Ascending aorta (tissue), 2 donors: ENCODE results near the gene UNC13C. TPM values are rescaled to one million over a fixed set of nuclear protein-coding genes. Genes with fewer than 3 reads are reported as not detected.

Experiments used
- DNase-seq, 2 donors: peaks; one replicate each; pipeline ENCODE4 v3.0.0-alpha.2; 2019; ENCODE audit warnings: low spot score in 2 of 2
- H3K27ac ChIP-seq, 2 donors: fragments of 200-600 bp; sonication (generic); one replicate each; pipeline ENCODE4 v1.5.1; 2016 to 2017; ENCODE audit warnings: mild to moderate bottlenecking in 1 of 2
- H3K27me3 ChIP-seq: fragments of 200-600 bp; sonication (generic); one replicate; pipeline ENCODE4 v1.5.1; 2017
- H3K36me3 ChIP-seq, 2 donors: fragments of 200-600 bp; sonication (generic); one replicate each; pipeline ENCODE4 v1.5.1; 2016
- H3K4me1 ChIP-seq, 2 donors: fragments of 200-600 bp; sonication (generic); one replicate each; pipeline ENCODE4 v1.5.1; 2016 to 2017; ENCODE audit warnings: mild to moderate bottlenecking in 1 of 2
- H3K4me3 ChIP-seq, 2 donors: fragments of 200-600 bp; sonication (generic); one replicate each; pipeline ENCODE4 v1.5.1; 2016 to 2017; ENCODE audit warnings: mild to moderate bottlenecking in 1 of 2
- H3K9me3 ChIP-seq, 2 donors: fragments of 200-600 bp; sonication (generic); one replicate each; pipeline ENCODE4 v1.5.1; 2016
- CTCF ChIP-seq, 3 experiments: fragments of 200-600 bp in 2 of 3; fragments of 450-650 bp in 1 of 3; sonication (generic) in 2 of 3; IDR thresholded peaks; one replicate each; pipeline ENCODE4 v1.5.1; 2016 to 2019; ENCODE audit warnings: antibody characterized with exemption in 3 of 3, mild to moderate bottlenecking in 1 of 3, moderate library complexity in 1 of 3
- intact Hi-C: fragments of 100-400 bp; cut with DNase I; formaldehyde crosslinking; loops from one replicate; pipeline ENCODE4 v1.15.1; 2023
- total RNA-seq: library from RNA; depleted of rRNA; stranded (reverse); fragments of >200 nt; gene quantifications from one replicate; pipeline ENCODE4 v1.1.0, GENCODE V29; 2016

UNC13C gene
- total RNA-seq, 1 donor from 2014 or later: 2.0 TPM

- intact Hi-C loops: no loop called here
- no peak for DNase-seq
- H3K27ac ChIP-seq: no peak overlapping the region
- TF ChIP-seq CTCF (IDR thresholded peaks at IDR 0.05): no peak
- H3K4me1 ChIP-seq: no peaks in the 10 kb centered on the region
- no peaks in the 10 kb centered on the region for H3K27me3 ChIP-seq
- H3K4me3 ChIP-seq: no peak overlapping the region
- no peaks in the 10 kb centered on the region for H3K36me3 ChIP-seq
- H3K9me3 ChIP-seq: no peaks in the 10 kb centered on the region
Measured at GRCh38 chr15:54528021-54528420, 549.8 kb downstream of the UNC13C start.

GRCh38 chr15:54540721-54541120, 562.5 kb downstream of the UNC13C start:
- intact Hi-C loops: no loop called here
- H3K9me3 ChIP-seq: peaks cover 7 to 21% of the 10 kb centered on the region in 2 donors
- no peak overlapping the region for H3K4me3 ChIP-seq
- H3K27ac ChIP-seq: peak overlapping the region; percentile 44 to 59
- TF ChIP-seq CTCF (IDR thresholded peaks at IDR 0.05): no peak
- H3K4me1 ChIP-seq: peaks cover 0 to 7% of the 10 kb centered on the region in 2 donors
- no peaks in the 10 kb centered on the region for H3K36me3 ChIP-seq
- DNase-seq: no peak
- H3K27me3 ChIP-seq: no peaks in the 10 kb centered on the region

- peaks cover 0 to 6% of the 10 kb centered on the region in 2 donors for H3K9me3 ChIP-seq
- TF ChIP-seq CTCF (IDR thresholded peaks at IDR 0.05): no peak
- H3K27ac ChIP-seq: no peak overlapping the region
- H3K4me1 ChIP-seq: no peaks in the 10 kb centered on the region
- intact Hi-C loops: no loop called here
- H3K4me3 ChIP-seq: no peak overlapping the region
- H3K27me3 ChIP-seq: no peaks in the 10 kb centered on the region
- no peak for DNase-seq
- H3K36me3 ChIP-seq: no peaks in the 10 kb centered on the region
Measured at GRCh38 chr15:54547491-54547890, 569.2 kb downstream of the UNC13C start.

GRCh38 chr15:54550954-54551353, 572.7 kb downstream of the UNC13C start:
- no peak for TF ChIP-seq CTCF (IDR thresholded peaks at IDR 0.05)
- H3K4me3 ChIP-seq: no peak overlapping the region
- no peaks in the 10 kb centered on the region for H3K9me3 ChIP-seq
- no peak overlapping the region for H3K27ac ChIP-seq
- no peaks in the 10 kb centered on the region for H3K4me1 ChIP-seq
- H3K36me3 ChIP-seq: no peaks in the 10 kb centered on the region
- no peak for DNase-seq
- intact Hi-C loops: no loop called here
- no peaks in the 10 kb centered on the region for H3K27me3 ChIP-seq

- Histone ChIP-seq H3K36me3 (no peaks in the 10 kb centered on the region), H3K27ac (no peak overlapping the region), H3K9me3 (no peaks in the 10 kb centered on the region), H3K4me1 (no peaks in the 10 kb centered on the region), H3K27me3 (no peaks in the 10 kb centered on the region), H3K4me3 (no peak overlapping the region)
- no peak for TF ChIP-seq CTCF (IDR thresholded peaks at IDR 0.05)
- intact Hi-C loops: no loop called here
- no peak for DNase-seq
Measured at GRCh38 chr15:54556231-54556630, 578.0 kb downstream of the UNC13C start.

- no peaks in the 10 kb centered on the region for H3K4me1 ChIP-seq
- no peak for DNase-seq
- no peaks in the 10 kb centered on the region for H3K27me3 ChIP-seq
- intact Hi-C loops: no loop called here
- no peak overlapping the region for H3K4me3 ChIP-seq
- no peak overlapping the region for H3K27ac ChIP-seq
- no peaks in the 10 kb centered on the region for H3K36me3 ChIP-seq
- no peaks in the 10 kb centered on the region for H3K9me3 ChIP-seq
- no peak for TF ChIP-seq CTCF (IDR thresholded peaks at IDR 0.05)
Measured at GRCh38 chr15:54559405-54560069, 581.3 kb downstream of the UNC13C start.
